ENCODE results near the gene TSSC4. TPM values are rescaled to one million over a fixed set of nuclear protein-coding genes. Genes with fewer than 3 reads are reported as not detected.

TSSC4 gene
- total RNA-seq, 2 donors from 2014 or later = 31.8 to 38.7 TPM

DNA sequence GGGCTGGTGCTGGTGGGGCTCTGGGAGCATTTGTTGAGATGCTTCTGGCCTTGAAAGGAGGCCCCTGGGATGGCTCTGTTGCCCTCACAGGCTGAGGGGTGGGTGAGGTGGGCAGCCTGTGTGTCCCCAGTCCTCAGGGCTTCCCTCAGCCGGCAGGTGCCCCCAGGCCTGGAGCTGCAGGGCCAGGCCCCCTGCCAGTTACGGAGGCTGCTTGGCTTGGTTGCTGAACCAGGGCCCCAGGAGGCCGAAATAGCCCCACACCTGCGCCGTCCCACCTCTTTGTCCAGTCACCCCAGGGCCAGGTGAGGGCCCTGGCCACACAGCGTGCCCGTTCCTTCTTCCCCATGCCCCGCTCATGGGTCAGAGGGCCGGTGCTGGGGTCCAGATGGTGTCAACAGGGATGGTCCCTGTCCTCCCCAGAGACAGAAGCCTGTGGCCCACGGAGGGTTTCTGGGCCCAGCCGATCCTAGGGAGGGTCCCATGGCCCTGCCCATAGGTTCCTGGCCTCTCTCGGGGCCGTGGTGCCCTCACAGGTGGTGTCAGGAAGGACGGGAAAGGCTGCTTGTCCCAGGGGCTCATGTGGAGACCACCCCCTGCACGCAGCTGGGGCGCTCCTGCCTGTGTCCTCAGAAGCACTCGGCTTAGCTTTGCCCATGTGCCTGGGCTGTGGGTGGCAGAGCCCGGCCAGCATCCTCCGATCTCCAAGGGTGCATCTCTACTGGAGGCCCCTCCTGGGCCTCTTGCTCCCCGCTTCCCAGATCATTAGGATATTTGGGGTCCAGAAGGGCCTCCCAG is 9.2 kb upstream of the TSSC4 start:
- no peaks in the 10 kb centered on the region for H3K36me3 Mint-ChIP-seq
- H3K9me3 Mint-ChIP-seq = no peaks in the 10 kb centered on the region
- no peak for ATAC-seq
- peak overlapping the region in 1 of 2 donors; percentile 79 for H3K27ac Mint-ChIP-seq
- DNase-seq (ENCODE audit: low spot score in 2 of 2) = no peak

DNA sequence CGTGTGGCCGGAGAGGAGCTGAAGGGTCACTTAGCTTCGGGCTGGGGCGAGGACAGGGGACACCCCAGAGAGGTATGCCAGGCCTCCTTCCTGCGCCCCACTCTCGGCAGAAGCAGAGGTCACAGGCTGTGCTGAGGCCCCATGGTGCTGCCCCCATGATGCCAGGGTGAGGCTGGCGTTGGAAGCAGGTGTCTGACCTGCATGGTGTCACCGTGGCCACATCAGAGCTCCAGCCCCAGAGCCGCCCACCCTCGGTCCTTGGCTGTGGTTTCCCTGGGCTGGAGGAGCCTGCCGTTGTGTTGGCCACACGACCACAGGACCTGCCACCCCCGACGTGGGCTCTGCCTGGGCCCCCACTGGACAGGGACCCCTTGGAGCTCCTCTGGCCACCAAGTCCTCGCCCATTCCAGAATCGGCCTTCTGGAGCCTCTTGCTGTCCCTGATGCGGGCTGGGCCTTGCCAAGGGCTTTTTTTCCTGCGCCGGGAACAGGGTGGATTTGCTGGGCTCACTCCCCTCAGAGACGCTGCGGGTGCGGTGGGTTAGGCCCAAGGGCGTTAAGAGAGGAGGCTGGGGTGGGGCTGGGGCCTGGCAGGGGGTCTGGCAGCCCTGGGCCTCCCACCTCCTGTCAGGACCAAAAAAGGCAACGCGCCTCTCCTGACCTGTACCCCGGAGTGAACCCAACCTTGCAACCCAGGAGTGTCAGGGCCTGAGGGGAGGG is 8.2 kb upstream of the TSSC4 start:
- H3K36me3 Mint-ChIP-seq = no peaks in the 10 kb centered on the region

DNA sequence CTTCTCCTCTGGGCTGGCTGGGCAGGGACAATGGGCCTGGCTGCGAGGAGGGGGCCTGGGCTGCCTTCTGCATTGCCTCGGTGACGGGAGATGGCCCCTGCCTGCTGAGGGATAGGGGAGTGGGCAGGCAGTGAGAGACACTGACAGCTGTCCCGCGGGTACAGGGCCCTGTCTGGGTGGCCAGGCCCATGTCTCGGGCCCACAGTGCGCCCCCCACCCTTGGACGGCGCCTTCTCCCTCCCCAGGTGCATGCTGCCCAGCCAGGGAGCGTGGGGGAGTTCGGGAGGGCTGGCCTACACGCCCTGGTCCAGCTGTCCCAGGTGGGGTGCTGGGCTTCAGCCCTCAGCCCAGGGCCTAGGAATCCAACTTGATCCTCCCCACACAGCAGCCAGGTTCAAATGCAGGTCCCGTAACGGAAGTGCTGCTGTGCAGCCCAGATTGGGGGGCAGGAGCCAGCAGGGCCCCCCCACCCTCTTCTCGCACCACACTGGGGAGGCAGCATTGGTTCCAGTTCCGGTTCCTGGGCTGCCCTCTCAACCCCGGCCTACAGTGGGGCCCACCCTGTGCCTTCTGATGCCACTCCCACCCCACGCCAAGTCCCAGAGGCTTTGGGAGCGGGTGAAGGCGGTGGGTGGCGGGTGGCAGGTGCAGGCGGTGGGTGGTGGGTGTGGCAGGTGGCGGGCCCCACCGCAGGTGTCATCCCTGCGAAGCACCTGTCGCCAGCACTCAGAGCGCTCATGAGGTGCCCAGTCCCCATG is 7.3 kb upstream of the TSSC4 start:
- no peaks in the 10 kb centered on the region for H3K9me3 Mint-ChIP-seq
- no peak overlapping the region for H3K27ac Mint-ChIP-seq
- H3K36me3 Mint-ChIP-seq = no peaks in the 10 kb centered on the region
- DNase-seq (ENCODE audit: low spot score in 2 of 2) = no peak
- no peak for ATAC-seq

More for the DNA sequence above, 8.2 kb upstream of the TSSC4 start:
- Mint-ChIP-seq H3K9me3 (no peaks in the 10 kb centered on the region), H3K27ac (peak overlapping the region in 1 of 2 donors; percentile 25)
- DNase-seq (ENCODE audit: low spot score in 2 of 2) (no peak), ATAC-seq (no peak)

DNA sequence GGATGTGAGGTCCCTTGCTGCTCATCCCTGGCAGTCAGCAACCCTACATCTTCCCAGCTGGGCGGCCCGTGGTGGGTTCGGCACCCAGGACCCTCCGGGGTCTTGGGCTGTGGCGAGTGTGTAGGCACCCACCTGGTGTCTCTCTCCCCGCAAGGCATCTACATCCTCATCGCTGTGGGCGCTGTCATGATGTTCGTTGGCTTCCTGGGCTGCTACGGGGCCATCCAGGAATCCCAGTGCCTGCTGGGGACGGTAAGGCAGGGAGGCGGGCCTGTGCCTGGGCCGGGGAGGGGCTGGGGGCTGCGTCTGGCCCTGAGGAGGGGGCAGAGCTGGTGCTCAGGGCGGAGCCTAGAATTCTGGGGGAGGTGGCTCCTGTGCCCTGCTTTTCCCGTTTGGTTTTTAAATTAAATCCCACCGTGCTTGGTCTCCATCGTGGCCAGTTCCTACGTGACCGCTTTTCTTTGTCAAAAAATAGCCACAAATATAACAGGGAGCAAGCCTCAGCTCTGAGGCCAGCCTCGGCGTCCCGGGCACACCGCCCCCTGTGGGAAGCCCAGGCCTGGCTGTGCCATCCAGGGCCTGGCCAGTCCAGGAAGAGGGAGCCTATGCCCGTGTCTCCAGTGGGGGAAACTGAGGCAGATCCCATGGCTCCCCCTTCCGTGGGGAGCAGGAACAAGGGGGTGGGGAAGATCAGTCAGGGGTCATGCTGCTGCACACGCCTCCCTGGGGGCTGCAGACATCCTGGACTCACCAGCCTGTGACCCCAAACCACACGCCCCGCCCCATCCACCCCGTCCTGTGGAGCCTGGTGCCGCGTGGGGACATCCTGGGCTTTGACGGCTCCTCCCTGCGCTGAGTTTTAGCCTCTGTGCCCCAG is 6.4 kb upstream of the TSSC4 start:
- ATAC-seq = no peak
- H3K27ac Mint-ChIP-seq = peak overlapping the region in 1 of 2 donors; percentile 60

DNA sequence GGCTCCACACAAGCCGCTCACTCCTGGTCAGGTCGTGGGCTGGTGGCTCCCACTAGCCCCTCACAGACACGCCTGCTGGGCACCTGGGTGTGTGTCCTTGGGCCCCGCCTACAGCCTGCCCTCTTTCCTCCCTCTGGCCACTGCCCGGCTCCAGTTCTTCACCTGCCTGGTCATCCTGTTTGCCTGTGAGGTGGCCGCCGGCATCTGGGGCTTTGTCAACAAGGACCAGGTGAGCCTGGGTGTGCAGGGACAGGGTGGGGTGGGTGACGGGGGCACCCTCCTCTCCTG is 5.8 kb upstream of the TSSC4 start:
- ATAC-seq (no peak), DNase-seq (ENCODE audit: low spot score in 2 of 2) (no peak)
- Mint-ChIP-seq H3K36me3 (no peaks in the 10 kb centered on the region), H3K9me3 (no peaks in the 10 kb centered on the region), H3K27ac (peak overlapping the region in 1 of 2 donors; percentile 60)

More for the DNA sequence above, 6.4 kb upstream of the TSSC4 start:
- DNase-seq (ENCODE audit: low spot score in 2 of 2) = no peak
- Mint-ChIP-seq H3K9me3 (no peaks in the 10 kb centered on the region), H3K36me3 (no peaks in the 10 kb centered on the region)

DNA sequence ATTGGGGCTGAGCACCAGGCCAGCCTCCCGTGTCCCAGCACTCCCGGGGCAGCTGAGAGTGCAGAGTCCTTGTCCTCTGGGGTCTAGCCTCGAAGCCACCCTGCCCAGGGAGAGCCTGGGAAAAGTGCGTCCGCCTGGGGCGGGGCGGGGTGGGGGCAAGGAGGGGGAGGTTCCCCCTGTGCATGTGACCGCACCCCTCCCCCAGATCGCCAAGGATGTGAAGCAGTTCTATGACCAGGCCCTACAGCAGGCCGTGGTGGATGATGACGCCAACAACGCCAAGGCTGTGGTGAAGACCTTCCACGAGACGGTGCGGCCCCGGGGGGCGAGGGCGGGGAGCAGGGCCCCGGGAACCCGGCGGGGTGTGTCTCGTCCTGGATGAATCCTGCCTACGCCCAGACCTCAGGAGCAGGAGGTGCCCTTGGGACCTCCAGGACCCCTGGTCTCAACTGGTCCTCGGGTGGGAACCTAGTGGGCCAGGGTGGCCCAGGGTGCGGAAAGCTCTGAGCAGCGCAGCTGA is 5.3 kb upstream of the TSSC4 start:
- Mint-ChIP-seq H3K9me3 (no peaks in the 10 kb centered on the region), H3K36me3 (peaks cover 0 to under 1% of the 10 kb centered on the region in 2 donors), H3K27ac (peak overlapping the region in 1 of 2 donors; percentile 60)
- DNase-seq (ENCODE audit: low spot score in 2 of 2) (no peak), ATAC-seq (no peak)

DNA sequence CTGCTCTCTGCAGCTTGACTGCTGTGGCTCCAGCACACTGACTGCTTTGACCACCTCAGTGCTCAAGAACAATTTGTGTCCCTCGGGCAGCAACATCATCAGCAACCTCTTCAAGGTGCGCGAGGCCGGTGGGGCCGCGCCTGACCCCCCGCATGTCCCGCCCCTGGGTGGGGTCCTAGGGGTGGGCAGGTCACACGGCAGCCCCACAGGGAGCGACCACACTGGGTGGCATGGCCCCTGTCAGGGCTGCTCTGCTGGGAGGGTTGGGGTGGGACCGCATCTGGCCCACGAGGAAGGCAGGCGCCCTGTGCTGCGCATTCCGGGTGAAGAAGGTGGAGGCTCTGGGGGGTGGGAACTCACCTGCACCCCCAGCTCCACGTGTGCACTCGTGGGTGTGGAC is 4.7 kb upstream of the TSSC4 start:
- no peak for DNase-seq (ENCODE audit: low spot score in 2 of 2)
- Mint-ChIP-seq H3K36me3 (peaks cover 0 to 6% of the 10 kb centered on the region in 2 donors), H3K27ac (no peak overlapping the region), H3K9me3 (no peaks in the 10 kb centered on the region)
- no peak for ATAC-seq

DNA sequence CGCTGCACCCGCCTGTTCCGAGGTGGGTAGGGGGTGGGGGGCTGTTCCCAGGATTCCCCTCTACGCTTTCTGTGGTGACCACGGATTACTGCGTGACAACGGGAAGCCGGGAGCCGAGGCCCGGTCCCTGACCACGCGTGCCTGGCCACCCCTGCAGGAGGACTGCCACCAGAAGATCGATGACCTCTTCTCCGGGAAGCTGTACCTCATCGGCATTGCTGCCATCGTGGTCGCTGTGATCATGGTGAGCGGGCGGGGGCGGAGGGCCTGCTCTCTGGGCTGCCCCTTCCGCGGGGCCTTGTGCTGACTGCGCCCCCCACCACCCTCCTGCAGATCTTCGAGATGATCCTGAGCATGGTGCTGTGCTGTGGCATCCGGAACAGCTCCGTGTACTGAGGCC is 4.1 kb upstream of the TSSC4 start:
- H3K9me3 Mint-ChIP-seq = no peaks in the 10 kb centered on the region
- H3K27ac Mint-ChIP-seq = no peak overlapping the region
- DNase-seq (ENCODE audit: low spot score in 2 of 2) = no peak
- ATAC-seq = no peak
- H3K36me3 Mint-ChIP-seq = peaks cover 0 to 6% of the 10 kb centered on the region in 2 donors

DNA sequence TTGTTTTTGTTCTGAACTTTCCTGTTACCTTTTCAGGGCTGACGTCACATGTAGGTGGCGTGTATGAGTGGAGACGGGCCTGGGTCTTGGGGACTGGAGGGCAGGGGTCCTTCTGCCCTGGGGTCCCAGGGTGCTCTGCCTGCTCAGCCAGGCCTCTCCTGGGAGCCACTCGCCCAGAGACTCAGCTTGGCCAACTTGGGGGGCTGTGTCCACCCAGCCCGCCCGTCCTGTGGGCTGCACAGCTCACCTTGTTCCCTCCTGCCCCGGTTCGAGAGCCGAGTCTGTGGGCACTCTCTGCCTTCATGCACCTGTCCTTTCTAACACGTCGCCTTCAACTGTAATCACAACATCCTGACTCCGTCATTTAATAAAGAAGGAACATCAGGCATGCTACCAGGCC is 3.5 kb upstream of the TSSC4 start:
- peaks cover 0 to 6% of the 10 kb centered on the region in 2 donors for H3K36me3 Mint-ChIP-seq
- ATAC-seq = no peak
- H3K9me3 Mint-ChIP-seq = no peaks in the 10 kb centered on the region
- no peak overlapping the region for H3K27ac Mint-ChIP-seq
- no peak for DNase-seq (ENCODE audit: low spot score in 2 of 2)

DNA sequence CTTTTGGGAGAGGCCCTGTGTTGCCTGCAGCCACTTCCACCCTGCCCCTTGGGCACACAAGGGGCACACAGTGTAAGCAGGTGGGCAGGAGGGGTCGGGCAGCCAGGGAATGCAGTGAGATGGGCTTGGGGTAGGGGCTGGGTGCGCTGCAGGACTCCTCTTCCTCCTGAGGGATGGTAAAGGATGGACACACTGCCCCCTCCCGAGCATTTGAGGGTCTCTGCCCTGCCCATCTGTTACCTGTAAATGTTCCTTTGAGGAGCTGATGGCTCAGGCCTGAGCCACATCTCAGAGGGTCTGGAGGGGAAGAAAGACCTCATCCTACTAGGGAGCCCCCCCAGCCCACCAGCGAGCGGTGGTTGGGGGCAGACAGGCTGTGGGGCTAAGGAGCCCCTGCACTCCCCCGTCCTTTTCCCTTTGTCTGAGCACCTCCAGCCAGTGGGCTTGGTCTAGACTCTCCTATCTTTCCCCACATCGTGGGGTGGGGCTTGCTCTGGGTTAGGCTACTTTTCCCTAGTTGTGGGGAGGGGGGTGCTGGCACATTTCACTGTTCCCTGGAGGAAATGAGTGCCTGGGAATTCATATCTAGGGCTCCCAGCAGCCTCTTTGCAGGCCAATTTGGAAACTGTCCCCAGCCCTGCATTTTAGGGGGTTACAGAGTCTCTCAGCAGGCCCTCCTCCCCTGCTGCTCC is 1.7 kb upstream of the TSSC4 start:
- DNase-seq (ENCODE audit: low spot score in 2 of 2) (no peak), ATAC-seq (no peak)
- peak overlapping the region; percentile 95 to 97 for H3K27ac Mint-ChIP-seq
- peaks cover 0 to 13% of the 10 kb centered on the region in 2 donors for H3K36me3 Mint-ChIP-seq
- no peaks in the 10 kb centered on the region for H3K9me3 Mint-ChIP-seq

DNA sequence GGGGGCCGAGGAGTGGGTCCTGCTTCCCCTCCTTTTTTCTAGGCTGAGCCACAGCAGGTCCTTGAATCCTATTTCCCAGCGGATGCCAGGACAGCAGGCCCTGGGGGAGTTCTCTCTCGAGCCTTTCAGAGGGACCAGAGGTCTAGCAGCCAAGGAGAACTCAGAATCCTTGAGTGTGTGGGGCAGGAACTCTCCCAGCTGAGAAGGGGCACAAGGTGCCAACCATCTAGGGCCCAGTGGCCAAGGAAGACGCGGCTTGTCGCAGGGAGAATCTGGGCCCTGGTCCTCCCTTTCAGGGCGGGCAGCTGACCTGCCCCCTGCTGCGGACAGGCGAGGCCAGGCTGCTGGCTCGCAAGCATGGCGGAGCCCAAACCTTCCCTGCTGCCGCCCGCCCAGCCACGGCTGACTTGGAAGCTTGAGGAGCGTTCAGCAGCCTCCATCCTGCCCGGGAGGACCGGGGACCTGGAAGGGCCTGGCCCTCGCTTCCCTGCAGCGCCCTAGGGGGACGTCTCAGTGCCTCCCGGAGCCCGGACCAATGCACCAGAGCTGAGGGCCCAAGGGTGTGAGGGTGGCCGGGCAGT is 972 bp upstream of the TSSC4 start:
- no peaks in the 10 kb centered on the region for H3K9me3 Mint-ChIP-seq
- DNase-seq (ENCODE audit: low spot score in 2 of 2) (peak in 1 of 2 donors; percentile 69), ATAC-seq (no peak)
- peaks cover 0 to 13% of the 10 kb centered on the region in 2 donors for H3K36me3 Mint-ChIP-seq
- peak overlapping the region; percentile 95 to 97 for H3K27ac Mint-ChIP-seq

DNA sequence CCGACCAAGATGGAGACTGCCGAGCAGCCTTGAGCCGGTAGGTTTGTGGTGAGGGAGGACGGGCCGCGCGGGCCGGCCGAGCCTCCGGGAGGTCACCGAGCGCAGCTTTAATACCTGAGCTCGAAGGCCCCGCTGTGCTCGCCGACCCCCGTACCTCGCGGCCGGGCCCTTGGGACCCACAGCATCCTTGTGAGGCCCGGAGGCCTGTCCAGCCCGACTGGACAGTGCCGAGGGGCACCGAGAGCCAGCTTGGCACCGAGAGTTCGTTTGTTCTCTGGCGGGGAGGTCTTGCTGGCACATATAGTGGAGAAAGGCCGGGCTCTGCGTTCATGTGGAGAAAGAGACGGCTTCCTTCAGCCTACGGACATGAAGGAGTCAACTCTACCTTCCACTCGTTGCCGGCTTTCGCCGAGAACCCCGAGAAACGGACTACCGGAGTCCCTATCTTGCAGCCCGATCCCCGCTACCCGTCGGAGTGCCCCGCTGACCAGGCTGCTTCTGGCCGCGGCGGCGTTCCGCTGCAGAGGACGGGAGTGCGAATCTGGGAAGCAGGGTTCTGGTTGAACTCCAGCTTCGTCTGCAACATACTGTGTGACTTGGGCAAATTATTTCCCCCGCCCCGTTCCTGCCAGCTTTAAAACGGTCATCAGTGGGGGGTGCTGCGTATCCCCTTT is 349 bp downstream of the TSSC4 start:
- ATAC-seq = no peak
- Mint-ChIP-seq H3K27ac (peak overlapping the region; percentile 96 to 97), H3K36me3 (peaks cover 0 to 13% of the 10 kb centered on the region in 2 donors), H3K9me3 (no peaks in the 10 kb centered on the region)
- DNase-seq (ENCODE audit: low spot score in 2 of 2) = no peak

DNA sequence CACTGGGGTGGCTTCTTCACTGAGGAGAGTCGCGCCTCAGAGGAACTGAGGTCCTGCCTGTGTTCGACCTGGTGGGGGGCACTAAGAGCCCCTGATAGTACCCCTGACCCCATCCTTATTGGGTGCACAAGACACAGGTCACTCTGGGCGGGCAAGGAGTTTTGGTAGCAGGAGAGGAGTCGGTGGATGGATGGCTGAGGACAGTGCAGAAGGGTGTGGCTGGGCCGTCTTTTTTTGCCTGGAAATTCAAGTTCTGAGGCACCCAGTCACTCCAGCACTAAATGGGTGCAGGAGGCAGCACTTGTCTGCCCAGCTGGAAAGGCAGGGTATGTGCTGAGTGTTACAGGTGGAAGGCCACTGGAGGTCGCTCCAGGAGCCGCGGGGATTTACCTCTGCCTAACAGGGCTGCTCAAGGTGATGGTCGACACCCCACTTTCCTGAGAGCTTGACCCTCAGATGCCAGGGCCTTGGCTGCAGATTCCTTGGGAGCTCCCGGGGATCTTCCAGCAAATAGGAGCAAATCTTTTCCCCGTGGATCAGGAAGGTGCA is 960 bp downstream of the TSSC4 start:
- Mint-ChIP-seq H3K36me3 (peaks cover 0 to 13% of the 10 kb centered on the region in 2 donors), H3K9me3 (no peaks in the 10 kb centered on the region), H3K27ac (peak overlapping the region; percentile 94 to 97)
- ATAC-seq = no peak
- DNase-seq (ENCODE audit: low spot score in 2 of 2) = no peak

DNA sequence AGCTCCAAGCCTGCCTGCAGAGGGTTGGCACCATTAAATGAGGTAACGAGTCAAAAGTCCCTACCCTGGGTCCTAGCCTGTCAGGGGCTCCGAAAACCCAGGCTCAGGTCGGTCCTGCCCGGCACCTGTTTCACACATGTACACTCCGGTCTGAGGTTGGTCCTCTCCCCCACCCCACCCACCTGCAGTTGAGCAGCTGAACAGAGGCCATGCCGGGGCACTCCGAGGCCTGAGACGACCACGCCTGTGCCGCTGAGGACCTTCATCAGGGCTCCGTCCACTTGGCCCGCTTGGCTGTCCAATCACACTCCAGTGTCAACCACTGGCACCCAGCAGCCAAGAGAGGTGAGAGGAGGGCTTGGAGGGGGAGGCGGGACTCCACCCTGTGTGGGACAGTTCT is 1.6 kb downstream of the TSSC4 start:
- Mint-ChIP-seq H3K9me3 (no peaks in the 10 kb centered on the region), H3K27ac (peak overlapping the region in 1 of 2 donors; percentile 97), H3K36me3 (peaks cover 0 to 13% of the 10 kb centered on the region in 2 donors)
- ATAC-seq = no peak
- DNase-seq (ENCODE audit: low spot score in 2 of 2) = no peak
